Measurements from ENCODE around the gene GFM1.

GFM1 gene

GRCh38 chr3:158644345-158644908 is at the start of gene GFM1:
Gene GFM1, plus strand, starts transcription at chr3:158644527. Its CDS starts 108 bp downstream, at chr3:158644635.
- peak; percentile 95 for DNase-seq (ENCODE audit: low read depth)
- TF ChIP-seq CTCF (conservative IDR thresholded peaks at IDR 0.05; ENCODE audit: control insufficient read depth, insufficient read depth, low read depth, low read length), result peak; percentile 95

GRCh38 chr3:158600787-158601186 is 43.5 kb upstream of the GFM1 start:
- no peak for TF ChIP-seq CTCF (conservative IDR thresholded peaks at IDR 0.05; ENCODE audit: control insufficient read depth, insufficient read depth, low read depth, low read length)
- no peak overlapping the region for H3K4me3 ChIP-seq (ENCODE audit: control insufficient read depth, low read depth, low read length)
- no peak for DNase-seq (ENCODE audit: low read depth)

More at GRCh38 chr3:158644345-158644908, at the start of gene GFM1:
- H3K4me3 ChIP-seq (ENCODE audit: control insufficient read depth, low read depth, low read length), result peak within 1 kb of the TSS; percentile 97

- H3K4me3 ChIP-seq (ENCODE audit: control insufficient read depth, low read depth, low read length), result no peak overlapping the region
- DNase-seq (ENCODE audit: low read depth), result no peak
- no peak for TF ChIP-seq CTCF (conservative IDR thresholded peaks at IDR 0.05; ENCODE audit: control insufficient read depth, insufficient read depth, low read depth, low read length)
Observed at GRCh38 chr3:158602227-158602626, 42.1 kb upstream of the GFM1 start.

GRCh38 chr3:158617982-158618875 is 26.1 kb upstream of the GFM1 start:
- no peak overlapping the region for H3K4me3 ChIP-seq (ENCODE audit: control insufficient read depth, low read depth, low read length)
- no peak for TF ChIP-seq CTCF (conservative IDR thresholded peaks at IDR 0.05; ENCODE audit: control insufficient read depth, insufficient read depth, low read depth, low read length)
- no peak for DNase-seq (ENCODE audit: low read depth)

GRCh38 chr3:158625881-158626280 is 18.4 kb upstream of the GFM1 start:
- TF ChIP-seq CTCF (conservative IDR thresholded peaks at IDR 0.05; ENCODE audit: control insufficient read depth, insufficient read depth, low read depth, low read length), result no peak
- no peak overlapping the region for H3K4me3 ChIP-seq (ENCODE audit: control insufficient read depth, low read depth, low read length)
- no peak for DNase-seq (ENCODE audit: low read depth)

- no peak overlapping the region for H3K4me3 ChIP-seq (ENCODE audit: control insufficient read depth, low read depth, low read length)
- TF ChIP-seq CTCF (conservative IDR thresholded peaks at IDR 0.05; ENCODE audit: control insufficient read depth, insufficient read depth, low read depth, low read length), result no peak
- DNase-seq (ENCODE audit: low read depth), result no peak
Observed at GRCh38 chr3:158631981-158632380, 12.3 kb upstream of the GFM1 start.

All from fibroblast of mammary gland (primary cell).